ENCODE data around the gene NANOS1. TPM values are rescaled to one million over a fixed set of nuclear protein-coding genes. Genes with fewer than 3 reads are reported as not detected.

NANOS1 gene
- total RNA-seq, 3 donors from 2014 or later (not counting 1 experiment from before 2014, with no cell fraction given) = 0.09 TPM; not detected in 2

GRCh38 chr10:119061926-119062325 is 32.4 kb downstream of the NANOS1 start:
- Histone ChIP-seq H3K9me3 (ENCODE audit: control insufficient read depth, insufficient read depth, low read length) (no peaks in the 10 kb centered on the region), H3K27me3 (ENCODE audit: control insufficient read depth, insufficient read depth, low read length) (no peaks in the 10 kb centered on the region), H3K4me3 (ENCODE audit: low read length) (no peak overlapping the region), H3K4me1 (ENCODE audit: control insufficient read depth, insufficient read depth, low read length) (no peaks in the 10 kb centered on the region), H3K27ac (ENCODE audit: low read length) (no peak overlapping the region), H3K36me3 (ENCODE audit: control insufficient read depth, insufficient read depth, low read length) (peaks cover 79% of the 10 kb centered on the region)
- Mint-ChIP-seq H3K27me3 (ENCODE audit: low read depth in 2 of 2) (no peaks in the 10 kb centered on the region), H3K4me3 (no peak overlapping the region), H3K9me3 (no peaks in the 10 kb centered on the region), H3K27ac (peak overlapping the region; percentile 50 to 54), H3K4me1 (peaks cover 26 to 34% of the 10 kb centered on the region in 2 donors), H3K36me3 (peaks cover 39% of the 10 kb centered on the region)
- TF ChIP-seq CTCF (IDR thresholded peaks at IDR 0.05) = no peak
- DNase-seq (no peak), ATAC-seq (no peak)
- intact Hi-C loops (cut with micrococcal nuclease) = no loop called here
- WGBS (ENCODE audit: insufficient coverage) = 100% methylated on average over 1 of the region's 2 CpGs

GRCh38 chr10:119070395-119071165 is 41.1 kb downstream of the NANOS1 start:
- no peak for TF ChIP-seq CTCF (IDR thresholded peaks at IDR 0.05)
- intact Hi-C loops (cut with micrococcal nuclease) = no loop called here
- Mint-ChIP-seq H3K9me3 (no peaks in the 10 kb centered on the region), H3K4me1 (peaks cover 21 to 22% of the 10 kb centered on the region in 2 donors), H3K4me3 (no peak overlapping the region), H3K36me3 (peaks cover 19% of the 10 kb centered on the region), H3K27ac (peak overlapping the region; percentile 22 to 40), H3K27me3 (ENCODE audit: low read depth in 2 of 2) (no peaks in the 10 kb centered on the region)
- DNase-seq (no peak), ATAC-seq (no peak)
- Histone ChIP-seq H3K27me3 (ENCODE audit: control insufficient read depth, insufficient read depth, low read length) (no peaks in the 10 kb centered on the region), H3K36me3 (ENCODE audit: control insufficient read depth, insufficient read depth, low read length) (peaks cover 64% of the 10 kb centered on the region), H3K27ac (ENCODE audit: low read length) (no peak overlapping the region), H3K4me3 (ENCODE audit: low read length) (no peak overlapping the region), H3K9me3 (ENCODE audit: control insufficient read depth, insufficient read depth, low read length) (no peaks in the 10 kb centered on the region), H3K4me1 (ENCODE audit: control insufficient read depth, insufficient read depth, low read length) (peaks cover 12% of the 10 kb centered on the region)
- WGBS (ENCODE audit: insufficient coverage) = 97% methylated on average over 5 of the region's 9 CpGs

GRCh38 chr10:119073584-119073983 is 44.1 kb downstream of the NANOS1 start:
- H3K4me3 Mint-ChIP-seq = peak overlapping the region; percentile 15
- DNase-seq (no peak), ATAC-seq (no peak)
- intact Hi-C loops (cut with micrococcal nuclease) = no loop called here
- peaks cover 30% of the 10 kb centered on the region for H3K4me1 ChIP-seq (ENCODE audit: control insufficient read depth, insufficient read depth, low read length)
- no peaks in the 10 kb centered on the region for H3K9me3 Mint-ChIP-seq
- H3K4me1 Mint-ChIP-seq = peaks cover 35 to 36% of the 10 kb centered on the region in 2 donors
- no peak overlapping the region for H3K27ac ChIP-seq (ENCODE audit: low read length)
- WGBS (ENCODE audit: insufficient coverage) = 86% methylated on average over 6 of the region's 6 CpGs
- no peaks in the 10 kb centered on the region for H3K27me3 ChIP-seq (ENCODE audit: control insufficient read depth, insufficient read depth, low read length)
- peaks cover 43% of the 10 kb centered on the region for H3K36me3 ChIP-seq (ENCODE audit: control insufficient read depth, insufficient read depth, low read length)
- peak overlapping the region; percentile 69 to 88 for H3K27ac Mint-ChIP-seq
- peaks cover 12% of the 10 kb centered on the region for H3K36me3 Mint-ChIP-seq
- no peak for TF ChIP-seq CTCF (IDR thresholded peaks at IDR 0.05)
- H3K4me3 ChIP-seq (ENCODE audit: low read length) = no peak overlapping the region
- H3K9me3 ChIP-seq (ENCODE audit: control insufficient read depth, insufficient read depth, low read length) = no peaks in the 10 kb centered on the region
- H3K27me3 Mint-ChIP-seq (ENCODE audit: low read depth in 2 of 2) = no peaks in the 10 kb centered on the region
